K562 (cell line): ENCODE data around the gene DGCR6L. TPM values are rescaled to one million over a fixed set of nuclear protein-coding genes. Genes with fewer than 3 reads are reported as not detected.
"Not testable (repeated sequence)": the region's sequence is repeated elsewhere in the genome, so short reads cannot be mapped to it uniquely, and the experiment has no call there.

ENCODE experiments used
- ATAC-seq: fragments of 200-7000 bp; cut with Tn5 transposase; 3 replicates; pipeline ENCODE4 v1.9.1; 2020; ENCODE audit warnings: moderate library complexity
- BruUV-seq: library from RNA; stranded (reverse); fragments of 400-500 nt; replicated peaks from 2 replicates; lab custom pipeline; 2021; lab: Mats Ljungman, UMichigan
- CTCF ChIA-PET: fragments of 300-600 bp; formaldehyde crosslinking; extraction: SDS; loops from one replicate; lab custom pipeline; 2021; ENCODE audit warnings: low intra/inter-chr PET ratio; lab: Yijun Ruan, JAX
- POLR2A ChIA-PET: fragments of 300-600, 350-650 bp; sonication (Branson Sonifier 250); formaldehyde crosslinking; extraction: SDS; loops from one replicate; lab custom pipeline; 2021; ENCODE audit warnings: antibody characterized with exemption, inconsistent platforms; lab: Yijun Ruan, JAX
- DNase-seq, 4 experiments: peaks; one replicate each; pipeline versions ENCODE4 v3.0.0 to v3.0.0-alpha.2; 2011 to 2018; ENCODE audit warnings: low spot score in 3 of 4, mixed read lengths in 3 of 4; ENCODE audit errors: extremely low read depth in 1 of 4
- FAIRE-seq: peaks from 2 replicates; lab custom pipeline; 2011; peaks lifted over from hg19 to GRCh38; lab: Jason Lieb, UNC
- H2AFZ ChIP-seq: 2 replicates; pipeline ENCODE4 v1.6.0; 2011; ENCODE audit warnings: low read depth, low read length, control low read depth, inconsistent platforms
- H3K27ac ChIP-seq: fragments of 200-600 bp; 3 replicates; pipeline ENCODE4 v1.8.0; 2011; ENCODE audit warnings: low read depth, mild to moderate bottlenecking, control low read depth, inconsistent platforms, low read length, moderate library complexity, mixed read lengths; ENCODE audit errors: extremely low read depth
- H3K27me3 ChIP-seq, 2 experiments: fragments of 300-600 bp in 1 of 2; 2 replicates in 1 of 2; 3 replicates in 1 of 2; pipeline versions ENCODE4 v1.6.0 to v1.8.0; 2011; ENCODE audit warnings: inconsistent platforms in 2 of 2, low read length in 2 of 2, mild to moderate bottlenecking in 1 of 2, mixed read lengths in 1 of 2, moderate library complexity in 1 of 2; ENCODE audit not compliant: control insufficient read depth in 2 of 2, insufficient read depth in 2 of 2
- H3K36me3 ChIP-seq: fragments of 300-600 bp; 3 replicates; pipeline ENCODE4 v1.8.0; 2011; ENCODE audit warnings: mild to moderate bottlenecking, low read length, inconsistent platforms; ENCODE audit not compliant: control insufficient read depth, insufficient read depth
- H3K4me1 ChIP-seq, 2 experiments: fragments of 200-600 bp in 1 of 2; replicated peaks in 1 of 2; 2 replicates in 1 of 2; 3 replicates in 1 of 2; pipeline versions ENCODE4 v1.5.1 to v1.8.0; 2011; ENCODE audit warnings: inconsistent platforms in 2 of 2, low read length in 2 of 2, mild to moderate bottlenecking in 1 of 2, mixed read lengths in 1 of 2, moderate library complexity in 1 of 2; ENCODE audit not compliant: control insufficient read depth in 2 of 2, insufficient read depth in 2 of 2
- H3K4me2 ChIP-seq: 2 replicates; pipeline ENCODE4 v1.6.1; 2011; ENCODE audit warnings: low read length, control low read depth, inconsistent platforms, mixed read lengths; ENCODE audit not compliant: insufficient read depth
- H3K4me3 ChIP-seq: fragments of 200-600 bp; sonication (generic), shearing (Covaris generic); 2 replicates; pipeline ENCODE4 v1.5.1; 2016; ENCODE audit warnings: control low read depth, inconsistent platforms
- H3K79me2 ChIP-seq: fragments of 200-600 bp; 3 replicates; pipeline ENCODE4 v1.8.0; 2011; ENCODE audit warnings: low read length, inconsistent platforms; ENCODE audit not compliant: control insufficient read depth, insufficient read depth
- H3K9ac ChIP-seq, 2 experiments: 2 replicates each; pipeline versions ENCODE4 v1.6.0 to v1.6.1; 2011; ENCODE audit warnings: low read depth in 2 of 2, low read length in 2 of 2, control low read depth in 1 of 2, inconsistent platforms in 1 of 2, mild to moderate bottlenecking in 1 of 2, mixed read lengths in 1 of 2; ENCODE audit not compliant: insufficient read depth in 1 of 2
- H3K9me1 ChIP-seq: one replicate; pipeline ENCODE4 v1.6.0; 2011; ENCODE audit warnings: inconsistent platforms, mild to moderate bottlenecking, low read length, moderate library complexity; ENCODE audit not compliant: control insufficient read depth, insufficient read depth
- H3K9me3 ChIP-seq: replicated peaks from 2 replicates; pipeline ENCODE4 v1.5.1; 2011; ENCODE audit warnings: low read depth, low read length, inconsistent platforms; ENCODE audit not compliant: control insufficient read depth, insufficient read depth
- H4K20me1 ChIP-seq: replicated peaks from 2 replicates; pipeline ENCODE4 v1.6.1; 2011; ENCODE audit warnings: low read length, inconsistent platforms, mixed read lengths; ENCODE audit not compliant: control insufficient read depth, insufficient read depth
- KDM5B ChIP-seq: fragments of 200-600 bp; sonication (generic); IDR thresholded peaks from 2 replicates; pipeline ENCODE4 v1.6.1; 2012; ENCODE audit warnings: low read depth, mild to moderate bottlenecking, moderate library complexity, low read length, control low read depth, inconsistent platforms; ENCODE audit not compliant: insufficient replicate concordance
- RBM14 ChIP-seq: fragments of 200-400 bp; formaldehyde crosslinking; IDR thresholded peaks from 2 replicates; pipeline ENCODE4 v1.6.1; 2018; ENCODE audit warnings: low read depth, mild to moderate bottlenecking, low read length, moderate library complexity, borderline replicate concordance; ENCODE audit not compliant: insufficient read depth
- TFAP4 ChIP-seq: sonication (generic); formaldehyde crosslinking; IDR thresholded peaks from 2 replicates; pipeline ENCODE4 v1.8.0; 2022; ENCODE audit warnings: missing genetic modification reagents, mild to moderate bottlenecking, moderate library complexity, borderline replicate concordance
- WGBS: fragments of 100-300 bp; shearing (Covaris generic); methylation state at CpG from one replicate; pipeline ENCODE4 v1.1.6; 2016; ENCODE audit warnings: low coverage, mixed read lengths; ENCODE audit not compliant: insufficient coverage; ENCODE audit errors: missing lambda C conversion rate; 5-methylcytosine and 5-hydroxymethylcytosine counted together
- in situ Hi-C: fragments of 300-500 bp; cut with MboI; formaldehyde crosslinking; loops from 4 replicates; pipeline ENCODE4 v1.15.0; 2018; ENCODE audit warnings: inconsistent platforms, mixed read lengths
- intact Hi-C: fragments of 100-400 bp; cut with micrococcal nuclease; formaldehyde crosslinking; loops from 2 replicates; pipeline ENCODE4 v1.14.2; 2022
- polyA plus RNA-seq, 8 experiments: library from polyadenylated mRNA; depleted of rRNA in 4 of 8; stranded (reverse) in 5 of 8; unstranded in 3 of 8; fragments of >200 nt; fragmentation: Nextera tagmentation in 2 of 8; fragmentation: Illumina TruSeq in 1 of 8; extraction: Ambion mirVana in 2 of 8; extraction: Trizol in 1 of 8; gene quantifications; 2 replicates each; pipeline versions ENCODE4 v1.2.1 to v1.2.3, GENCODE V29; 2011 to 2014; ENCODE audit warnings: inconsistent platforms in 1 of 8, missing spikeins in 1 of 8
- total RNA-seq, 7 experiments: library from RNA; depleted of rRNA in 6 of 7; stranded (reverse); fragments of >200 nt in 6 of 7; fragmentation: Illumina TruSeq in 2 of 7; extraction: Trizol in 2 of 7; gene quantifications; 2 replicates each; pipeline versions ENCODE4 v1.2.1 to v1.2.3, GENCODE V29; 2011 to 2021; ENCODE audit warnings: low replicate concordance in 1 of 7

Gene DGCR6L
- total and polyA plus RNA-seq, 9 of the 15 experiments (the other 6 are each of a cell fraction or from before 2014, with no cell fraction given) = 3.6 to 151 (median 51.0) TPM

GRCh38 chr22:20278726-20279490 is 41.0 kb downstream of the DGCR6L start:
- H2AFZ ChIP-seq, H3K4me2 ChIP-seq, in situ Hi-C loops, DNase-seq, BruUV-seq, CTCF ChIA-PET, H3K9me3 ChIP-seq, H3K79me2 ChIP-seq, H3K9me1 ChIP-seq, H3K27ac ChIP-seq, H3K4me3 ChIP-seq, intact Hi-C loops, H3K36me3 ChIP-seq: not testable (repeated sequence)
- ATAC-seq = peak; percentile 20
- peak; percentile 36; the same call in 1 of the 2 replicates for TF ChIP-seq TFAP4 (CRISPR knock-in tag)
- 0 out of 2 replicates have a peak, but pooled peaks have one; percentile 44 for TF ChIP-seq RBM14
- TF ChIP-seq KDM5B = peak; percentile 16
- H4K20me1 ChIP-seq = peaks cover 24% of the 10 kb centered on the region
- POLR2A ChIA-PET = interaction anchor here (0.9 kb wide), 1 partner anchor 7 kb away, joined by 3 read pairs; no protein-coding TSS in a partner anchor
- FAIRE-seq = peak; percentile 37
- H3K4me1 ChIP-seq = peaks cover 0 to 27% of the 10 kb centered on the region in 2 experiments; a peak in 3 of 5 replicates
- H3K9ac ChIP-seq = 0 out of 4 replicates have a peak overlapping the region, but pooled peaks of 1 of the 2 experiments have one; percentile 7
- peaks cover 42 to 86% of the 10 kb centered on the region in 2 experiments; a peak in 4 of 5 replicates for H3K27me3 ChIP-seq
- 3% methylated on average over 22 of the region's 22 CpGs for WGBS
